ENCODE data around the gene ZNF722.

DNA sequence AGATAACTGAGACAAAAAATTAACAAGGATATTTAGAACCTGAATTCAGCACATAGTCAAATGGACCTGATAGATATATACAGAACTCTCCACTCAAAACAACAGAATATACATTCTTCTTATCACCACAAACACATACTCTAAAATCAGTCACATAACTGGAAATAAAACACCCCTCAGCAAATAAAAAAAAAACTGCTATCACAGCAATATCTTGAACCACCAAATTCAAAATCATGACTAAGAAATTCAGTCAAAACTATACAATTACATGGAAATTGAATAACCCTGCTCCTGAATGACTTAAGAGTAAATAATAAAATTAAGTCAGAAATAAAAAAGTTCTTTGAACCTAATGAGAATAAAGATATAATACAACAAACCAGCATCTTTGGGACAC lies 30.0 kb upstream of the ZNF722 start:
- TF ChIP-seq, protein P1, sequence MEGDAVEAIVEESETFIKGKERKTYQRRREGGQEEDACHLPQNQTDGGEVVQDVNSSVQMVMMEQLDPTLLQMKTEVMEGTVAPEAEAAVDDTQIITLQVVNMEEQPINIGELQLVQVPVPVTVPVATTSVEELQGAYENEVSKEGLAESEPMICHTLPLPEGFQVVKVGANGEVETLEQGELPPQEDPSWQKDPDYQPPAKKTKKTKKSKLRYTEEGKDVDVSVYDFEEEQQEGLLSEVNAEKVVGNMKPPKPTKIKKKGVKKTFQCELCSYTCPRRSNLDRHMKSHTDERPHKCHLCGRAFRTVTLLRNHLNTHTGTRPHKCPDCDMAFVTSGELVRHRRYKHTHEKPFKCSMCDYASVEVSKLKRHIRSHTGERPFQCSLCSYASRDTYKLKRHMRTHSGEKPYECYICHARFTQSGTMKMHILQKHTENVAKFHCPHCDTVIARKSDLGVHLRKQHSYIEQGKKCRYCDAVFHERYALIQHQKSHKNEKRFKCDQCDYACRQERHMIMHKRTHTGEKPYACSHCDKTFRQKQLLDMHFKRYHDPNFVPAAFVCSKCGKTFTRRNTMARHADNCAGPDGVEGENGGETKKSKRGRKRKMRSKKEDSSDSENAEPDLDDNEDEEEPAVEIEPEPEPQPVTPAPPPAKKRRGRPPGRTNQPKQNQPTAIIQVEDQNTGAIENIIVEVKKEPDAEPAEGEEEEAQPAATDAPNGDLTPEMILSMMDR (IDR thresholded peaks at IDR 0.05) = no peak
- TF ChIP-seq ZFX (IDR thresholded peaks at IDR 0.05; ENCODE audit: borderline replicate concordance) = no peak

Data from 22Rv1 (cell line).